ENCODE results near the gene TRIM49. TPM values are rescaled to one million over a fixed set of nuclear protein-coding genes. Genes with fewer than 3 reads are reported as not detected.

Gene TRIM49, protein sequence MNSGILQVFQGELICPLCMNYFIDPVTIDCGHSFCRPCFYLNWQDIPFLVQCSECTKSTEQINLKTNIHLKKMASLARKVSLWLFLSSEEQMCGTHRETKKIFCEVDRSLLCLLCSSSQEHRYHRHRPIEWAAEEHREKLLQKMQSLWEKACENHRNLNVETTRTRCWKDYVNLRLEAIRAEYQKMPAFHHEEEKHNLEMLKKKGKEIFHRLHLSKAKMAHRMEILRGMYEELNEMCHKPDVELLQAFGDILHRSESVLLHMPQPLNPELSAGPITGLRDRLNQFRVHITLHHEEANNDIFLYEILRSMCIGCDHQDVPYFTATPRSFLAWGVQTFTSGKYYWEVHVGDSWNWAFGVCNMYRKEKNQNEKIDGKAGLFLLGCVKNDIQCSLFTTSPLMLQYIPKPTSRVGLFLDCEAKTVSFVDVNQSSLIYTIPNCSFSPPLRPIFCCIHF
- total RNA-seq: not detected in 2 replicates

GRCh38 chr11:89808475-89808874 is at the start of gene TRIM49:
Gene TRIM49, minus strand, starts transcription at chr11:89808575. Its CDS starts 4,106 bp downstream, at chr11:89804469.

Other genes starting within 250 kb of the TRIM49 start
- not detected in 2 replicates for gene TRIM77, start 98.3 kb downstream of the TRIM49 start, total RNA-seq
- gene TRIM64B, start 69.9 kb upstream of the TRIM49 start, total RNA-seq: under 0.01 TPM in 1 of 2 replicates, not detected in the other
- not detected in 2 replicates for gene TRIM49D1, start 113.7 kb upstream of the TRIM49 start, total RNA-seq
- not detected in 2 replicates for gene TRIM49D2, start 115.5 kb upstream of the TRIM49 start, total RNA-seq
- gene TRIM64, start 157.5 kb upstream of the TRIM49 start, total RNA-seq: not detected in 2 replicates
- gene TRIM49C, start 222.5 kb upstream of the TRIM49 start, total RNA-seq: not detected in 2 replicates